GM21825 (cell line): ENCODE results near the gene ANKS1B.
"Not testable (repeated sequence)": the region's sequence is repeated elsewhere in the genome, so short reads cannot be mapped to it uniquely, and the experiment has no call there.

Experiments used
- ATAC-seq: cut with Tn5 transposase; IDR thresholded peaks from one replicate; pipeline ENCODE4 v1.9.1; 2021; ENCODE audit warnings: mild to moderate bottlenecking, moderate library complexity; ENCODE audit not compliant: unreplicated experiment

ANKS1B gene

GRCh38 chr12:99287136-99287535, 697.6 kb downstream of the ANKS1B start:
- ATAC-seq = no peak

- ATAC-seq = no peak
Observed at GRCh38 chr12:99284161-99284560, 700.6 kb downstream of the ANKS1B start.

DNA sequence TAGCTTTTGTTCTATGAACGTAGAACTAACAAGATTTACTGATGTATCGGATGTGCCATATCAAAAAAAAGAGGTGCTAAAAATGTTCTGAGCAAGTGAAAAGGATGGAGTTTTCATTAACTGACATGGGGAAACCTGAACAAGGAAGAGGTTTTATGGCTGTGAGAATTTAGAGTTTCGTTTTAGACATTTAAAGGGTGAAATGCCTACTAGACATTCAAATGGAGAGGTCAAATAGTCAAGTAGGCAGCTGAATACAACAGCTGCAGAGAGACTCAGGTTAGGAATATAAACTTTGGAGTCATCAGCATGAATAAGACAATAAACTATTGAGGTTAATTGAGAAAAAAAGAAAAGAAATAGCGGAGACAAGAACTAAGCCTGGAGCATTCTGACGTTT, 702.1 kb downstream of the ANKS1B start:
- ATAC-seq = no peak

DNA sequence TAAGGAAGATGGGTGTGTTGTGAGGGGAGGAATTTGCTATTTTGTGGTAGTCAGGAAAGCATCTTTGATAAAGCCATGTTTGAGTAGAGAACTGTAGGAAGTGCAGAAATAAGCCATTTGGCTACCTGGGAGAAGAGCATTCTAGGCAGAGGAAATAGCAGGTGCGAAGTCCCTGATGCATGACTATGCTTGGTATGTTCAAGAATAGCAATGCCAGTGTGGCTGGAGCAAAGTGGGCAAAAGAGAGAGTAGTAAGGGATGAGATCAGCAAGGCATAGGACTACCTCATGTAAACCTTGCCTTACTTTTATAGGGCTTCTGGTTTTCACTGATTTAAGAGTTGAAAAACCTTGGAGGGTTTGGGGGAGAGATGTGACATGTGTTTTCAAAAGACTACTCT, 702.6 kb downstream of the ANKS1B start:
- ATAC-seq = no peak

DNA sequence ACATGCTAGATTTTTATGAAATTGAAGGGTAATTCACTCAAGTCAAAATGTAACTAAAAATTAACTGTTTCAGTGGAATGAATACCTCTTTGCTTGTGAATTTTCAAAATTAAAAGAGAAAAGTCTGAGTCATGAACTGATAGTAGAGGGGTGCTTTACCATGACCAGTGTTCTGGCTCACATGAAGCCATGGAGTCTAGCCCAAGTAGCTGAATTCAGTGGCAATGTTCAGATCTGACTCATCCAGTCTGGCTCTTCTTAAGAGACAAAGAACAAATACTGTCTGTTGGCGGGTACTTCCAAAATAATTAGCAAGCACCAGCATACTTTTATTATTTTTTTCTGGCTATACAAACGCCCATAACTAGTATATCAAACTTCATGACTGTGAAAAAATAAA, 703.5 kb downstream of the ANKS1B start:
- no peak for ATAC-seq

DNA sequence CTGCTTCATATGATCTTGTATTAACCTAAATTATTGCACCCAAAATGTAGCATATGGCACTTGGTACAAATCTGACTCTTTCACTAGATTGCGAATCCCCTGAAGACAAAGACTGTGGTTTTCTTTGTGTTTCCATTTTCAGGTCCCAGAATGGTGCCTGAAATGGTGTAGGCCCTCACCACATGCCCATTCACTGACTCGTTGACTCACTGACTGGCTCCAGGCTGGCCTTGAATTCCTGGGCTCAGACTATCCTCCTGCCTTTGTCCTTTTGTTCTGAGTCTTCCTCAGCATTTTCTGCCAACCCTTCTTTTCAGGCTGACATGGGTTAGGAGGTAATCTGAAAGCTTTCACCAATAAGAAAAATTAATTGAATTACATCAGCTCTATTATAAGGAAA, 705.8 kb downstream of the ANKS1B start:
- no peak for ATAC-seq

DNA sequence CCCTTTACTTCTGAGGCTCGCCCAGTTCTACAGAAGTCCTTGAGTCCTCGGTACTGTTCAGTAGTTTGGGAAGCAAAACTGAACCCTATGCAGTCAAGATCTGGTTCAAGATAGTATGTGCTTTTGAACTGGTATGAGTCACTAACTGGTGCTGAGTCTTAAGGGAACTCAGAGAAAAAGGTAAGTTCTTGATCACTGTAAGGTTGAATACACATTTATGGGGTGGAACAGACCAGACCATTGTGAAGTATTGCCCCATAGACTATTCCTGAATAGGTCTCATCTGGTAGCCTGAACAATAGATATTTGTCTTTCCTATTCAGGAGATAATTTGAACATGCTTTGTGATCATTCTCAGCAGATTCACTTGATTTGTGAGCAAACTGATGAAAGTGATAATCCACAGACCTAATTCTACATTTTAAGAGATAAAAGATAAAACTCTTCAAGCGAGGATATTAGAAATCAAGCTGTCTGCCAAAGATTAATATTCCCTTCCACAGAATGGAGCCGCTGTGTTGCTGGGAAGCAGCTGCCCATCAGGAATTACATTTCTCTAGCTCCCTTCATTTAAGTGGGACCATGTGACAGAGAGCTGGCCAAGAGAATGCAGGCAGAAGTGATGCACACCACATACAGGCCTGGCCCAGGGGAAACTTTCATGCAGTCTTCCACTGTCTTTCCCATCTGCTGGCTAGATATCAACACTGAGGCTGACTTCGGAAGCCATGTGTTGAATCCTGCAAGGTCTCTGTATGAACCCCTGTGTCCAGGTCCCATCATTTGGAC, 707.0 kb downstream of the ANKS1B start:
- no peak for ATAC-seq

DNA sequence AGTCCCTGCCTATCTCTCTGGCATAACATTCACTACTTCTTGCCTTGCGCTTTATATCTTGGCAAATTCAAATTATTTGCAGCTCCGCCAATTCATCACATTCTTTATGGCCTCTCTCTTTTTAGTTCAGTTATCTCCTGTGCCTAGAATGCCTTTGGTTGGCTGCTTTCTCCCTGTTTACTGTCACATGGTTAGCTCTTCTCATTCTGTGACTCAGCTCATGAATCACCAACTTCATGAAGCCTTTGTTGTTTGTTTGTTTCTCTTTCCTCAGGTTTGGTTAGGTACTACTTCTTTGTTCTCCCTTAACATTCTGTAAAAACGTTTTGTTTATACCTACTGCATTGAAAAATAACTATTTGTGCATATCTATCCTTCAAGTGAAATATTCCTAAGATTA, 713.7 kb downstream of the ANKS1B start:
- no peak for ATAC-seq

GRCh38 chr12:99267038-99267437, 717.7 kb downstream of the ANKS1B start:
- ATAC-seq = no peak

DNA sequence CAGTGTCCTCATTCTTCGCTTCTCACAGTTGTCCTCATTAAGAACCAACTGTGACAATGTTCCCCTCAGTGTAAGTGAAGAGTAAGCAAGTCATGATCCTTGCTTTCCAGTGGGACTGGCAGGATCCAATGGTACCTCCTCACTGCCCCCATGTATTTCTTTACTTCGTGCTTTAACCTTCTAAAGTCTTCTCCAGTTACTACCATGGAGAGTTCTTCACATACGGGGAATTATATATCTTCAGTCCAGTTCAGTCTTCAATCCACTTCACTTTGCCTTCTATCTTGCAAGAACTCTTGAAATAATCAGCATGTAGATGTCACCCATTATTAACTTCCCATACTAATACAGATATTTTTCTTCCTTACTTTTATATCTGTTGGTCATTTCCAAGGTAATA, 719.1 kb downstream of the ANKS1B start:
- no peak for ATAC-seq

DNA sequence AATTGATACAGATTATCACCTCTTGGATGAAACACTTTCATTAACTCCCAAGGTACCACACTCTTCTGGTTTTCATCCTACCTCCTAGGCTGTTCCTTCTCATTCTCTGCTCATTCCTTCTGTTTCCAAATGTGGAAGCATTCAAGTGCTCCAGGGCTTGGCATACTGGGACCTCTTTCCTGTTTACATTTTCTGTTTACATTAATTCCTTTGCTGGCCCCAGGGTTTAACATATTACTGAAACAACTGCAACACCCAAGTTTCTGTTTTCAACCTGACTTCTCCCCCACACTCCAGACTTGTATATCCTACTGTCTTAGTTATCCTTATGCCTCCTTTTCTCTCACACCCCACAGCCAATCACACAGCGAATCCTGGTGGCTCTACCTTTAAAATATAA, 723.5 kb downstream of the ANKS1B start:
- no peak for ATAC-seq

- no peak for ATAC-seq
Observed at GRCh38 chr12:99260456-99260996, 724.2 kb downstream of the ANKS1B start.

- ATAC-seq = no peak
Observed at GRCh38 chr12:99259040-99259934, 725.4 kb downstream of the ANKS1B start.

DNA sequence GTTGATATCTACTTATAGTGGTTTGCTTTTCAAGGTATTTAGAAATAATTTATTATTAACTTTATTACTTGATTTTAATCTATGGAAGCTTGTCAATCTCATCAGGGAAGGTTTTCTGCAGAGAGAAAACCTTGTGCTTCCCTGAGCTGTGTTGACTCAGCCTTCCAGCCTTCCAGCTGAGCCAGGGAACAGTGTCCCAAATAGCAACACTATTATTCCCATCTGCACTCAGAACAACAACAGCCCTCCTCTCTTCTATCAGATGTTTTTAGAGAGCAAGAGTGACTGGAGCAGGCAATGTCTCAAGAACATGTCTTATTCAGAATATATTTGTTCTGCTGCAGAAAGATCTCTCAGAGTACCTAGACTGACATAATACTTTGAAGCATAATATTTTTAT, 727.1 kb downstream of the ANKS1B start:
- no peak for ATAC-seq

DNA sequence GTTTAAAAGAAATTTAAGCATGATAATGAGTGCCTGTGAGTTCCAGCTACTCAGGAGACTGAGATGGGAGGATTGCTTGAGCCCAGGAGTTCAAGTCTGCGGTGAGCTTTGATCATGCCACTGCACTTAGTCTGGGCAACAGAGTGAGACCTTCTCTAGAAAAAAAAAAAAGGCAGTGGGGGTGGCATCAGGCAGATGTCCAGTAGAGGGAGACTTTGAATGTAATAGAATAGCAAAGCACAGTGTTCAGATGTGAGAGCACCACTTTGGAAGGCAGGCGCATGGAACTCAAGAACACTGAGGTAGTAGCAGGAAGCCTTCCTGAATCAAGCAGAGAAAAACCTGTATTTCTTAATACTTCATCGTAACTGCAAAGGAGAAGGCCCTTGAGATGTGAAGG, 731.7 kb downstream of the ANKS1B start:
- ATAC-seq = no peak

DNA sequence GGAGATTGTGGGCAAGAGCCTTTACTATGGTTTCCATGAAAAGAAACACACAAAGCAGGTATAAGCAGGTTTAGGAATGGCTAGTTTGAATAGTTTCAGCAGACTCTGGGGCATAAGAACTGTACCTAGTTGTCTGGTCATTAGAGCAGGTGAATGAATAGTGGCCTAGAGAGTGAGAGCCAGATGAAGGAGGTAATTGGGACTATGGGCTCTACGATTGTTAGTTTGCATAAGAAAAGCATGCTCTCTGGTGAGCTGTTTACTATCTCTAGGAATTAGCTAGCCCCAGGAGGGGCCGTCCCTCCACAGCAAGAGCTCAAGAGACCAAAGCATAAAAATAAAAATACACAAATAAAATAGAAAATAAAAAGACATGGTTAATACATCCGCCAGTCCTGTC, 734.6 kb downstream of the ANKS1B start:
- ATAC-seq = no peak

DNA sequence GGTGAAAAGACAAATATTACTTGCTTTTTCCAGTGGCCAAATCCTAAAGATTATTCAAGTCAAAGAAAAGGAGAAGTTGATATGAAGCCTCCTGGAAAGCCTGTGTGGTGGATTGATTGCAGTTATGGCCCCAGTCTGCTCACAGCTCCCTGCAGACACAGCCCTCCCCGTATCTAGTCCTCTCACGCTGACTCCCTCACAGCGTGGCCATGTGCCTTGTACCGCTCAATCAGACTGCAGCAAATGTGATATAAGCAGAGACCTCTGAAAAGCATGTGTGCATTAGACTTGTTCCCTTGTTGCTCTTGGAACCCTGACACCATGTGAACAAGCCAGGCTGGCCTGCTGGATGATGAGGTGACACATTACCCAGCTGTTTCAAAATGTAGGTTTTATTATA, 735.2 kb downstream of the ANKS1B start:
- ATAC-seq = no peak

GRCh38 chr12:99237907-99238538, 746.7 kb downstream of the ANKS1B start:
- not testable (repeated sequence) for ATAC-seq

DNA sequence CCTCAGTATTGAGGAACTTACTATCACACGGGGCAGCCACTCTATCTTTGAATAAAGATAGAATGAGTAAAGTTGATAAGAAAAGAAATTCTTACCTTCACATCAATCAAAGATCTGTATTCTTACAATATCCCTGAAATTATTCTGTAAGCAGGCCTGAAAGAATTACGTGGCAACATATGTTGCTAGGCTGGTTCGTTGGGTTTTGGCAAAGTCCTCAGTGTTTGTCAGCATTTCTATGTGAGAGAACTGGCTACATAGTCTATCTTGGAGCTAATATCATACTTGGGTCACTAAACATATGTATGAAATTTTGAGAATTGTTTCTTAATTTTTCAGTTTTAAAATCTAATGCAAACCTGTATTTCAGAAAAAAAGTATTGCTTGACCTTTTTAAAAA, 749.4 kb downstream of the ANKS1B start:
- no peak for ATAC-seq

DNA sequence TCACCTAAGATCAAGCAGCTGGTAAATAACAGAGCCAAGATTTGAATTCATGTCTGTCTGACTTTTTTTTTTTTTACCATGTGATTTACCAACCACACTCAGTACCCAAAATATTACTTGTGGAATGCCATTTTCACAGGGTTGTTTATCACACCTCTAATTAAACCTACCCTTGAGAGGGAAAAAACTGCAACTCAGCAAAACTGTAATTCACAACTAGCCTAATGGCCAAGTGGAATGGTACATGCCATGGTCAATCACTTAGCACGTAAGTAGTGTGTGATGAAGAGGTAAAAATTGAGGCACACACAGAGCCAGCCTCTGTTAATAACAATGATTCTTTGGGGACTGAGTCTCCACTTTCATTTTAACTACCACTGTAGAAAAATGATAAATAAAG, 750.0 kb downstream of the ANKS1B start:
- no peak for ATAC-seq

GRCh38 chr12:99232324-99232723, 752.4 kb downstream of the ANKS1B start:
- ATAC-seq = no peak
